Measurements from ENCODE around the gene ACSL1.
"Not testable (repeated sequence)": the region's sequence is repeated elsewhere in the genome, so short reads cannot be mapped to it uniquely, and the experiment has no call there.

ACSL1 gene

GRCh38 chr4:184784628-184785257 lies 41.0 kb downstream of the ACSL1 start:
- no peak overlapping the region for H3K27ac ChIP-seq
- no peak for TF ChIP-seq CTCF (conservative IDR thresholded peaks at IDR 0.05)

GRCh38 chr4:184782731-184783373 lies 42.9 kb downstream of the ACSL1 start:
- TF ChIP-seq CTCF (conservative IDR thresholded peaks at IDR 0.05) = no peak
- H3K27ac ChIP-seq = no peak overlapping the region

GRCh38 chr4:184779160-184779559 lies 46.6 kb downstream of the ACSL1 start:
- H3K27ac ChIP-seq = not testable (repeated sequence)

GRCh38 chr4:184778325-184778724 lies 47.4 kb downstream of the ACSL1 start:
- TF ChIP-seq CTCF (conservative IDR thresholded peaks at IDR 0.05) = no peak
- no peak overlapping the region for H3K27ac ChIP-seq

GRCh38 chr4:184776821-184777220 lies 48.9 kb downstream of the ACSL1 start:
- no peak for TF ChIP-seq CTCF (conservative IDR thresholded peaks at IDR 0.05)
- H3K27ac ChIP-seq = no peak overlapping the region

GRCh38 chr4:184775854-184776555 lies 49.8 kb downstream of the ACSL1 start:
- TF ChIP-seq CTCF (conservative IDR thresholded peaks at IDR 0.05) = no peak
- H3K27ac ChIP-seq = 0 out of 2 replicates have a peak overlapping the region, but pooled peaks have one; percentile 13

GRCh38 chr4:184774152-184774551 lies 51.6 kb downstream of the ACSL1 start:
- no peak for TF ChIP-seq CTCF (conservative IDR thresholded peaks at IDR 0.05)
- no peak overlapping the region for H3K27ac ChIP-seq

GRCh38 chr4:184771416-184771815 lies 54.4 kb downstream of the ACSL1 start:
- no peak overlapping the region for H3K27ac ChIP-seq
- no peak for TF ChIP-seq CTCF (conservative IDR thresholded peaks at IDR 0.05)

All from VCaP (cell line).